Globus pallidus (tissue), 1 donor: ENCODE data around the gene ATAD1.
"Not testable (repeated sequence)": the region's sequence is repeated elsewhere in the genome, so short reads cannot be mapped to it uniquely, and the experiment has no call there.

Experiments
- DNase-seq: peaks from one replicate; pipeline ENCODE4 v3.0.0-alpha.2; 2015; ENCODE audit warnings: low spot score

Gene ATAD1

DNA sequence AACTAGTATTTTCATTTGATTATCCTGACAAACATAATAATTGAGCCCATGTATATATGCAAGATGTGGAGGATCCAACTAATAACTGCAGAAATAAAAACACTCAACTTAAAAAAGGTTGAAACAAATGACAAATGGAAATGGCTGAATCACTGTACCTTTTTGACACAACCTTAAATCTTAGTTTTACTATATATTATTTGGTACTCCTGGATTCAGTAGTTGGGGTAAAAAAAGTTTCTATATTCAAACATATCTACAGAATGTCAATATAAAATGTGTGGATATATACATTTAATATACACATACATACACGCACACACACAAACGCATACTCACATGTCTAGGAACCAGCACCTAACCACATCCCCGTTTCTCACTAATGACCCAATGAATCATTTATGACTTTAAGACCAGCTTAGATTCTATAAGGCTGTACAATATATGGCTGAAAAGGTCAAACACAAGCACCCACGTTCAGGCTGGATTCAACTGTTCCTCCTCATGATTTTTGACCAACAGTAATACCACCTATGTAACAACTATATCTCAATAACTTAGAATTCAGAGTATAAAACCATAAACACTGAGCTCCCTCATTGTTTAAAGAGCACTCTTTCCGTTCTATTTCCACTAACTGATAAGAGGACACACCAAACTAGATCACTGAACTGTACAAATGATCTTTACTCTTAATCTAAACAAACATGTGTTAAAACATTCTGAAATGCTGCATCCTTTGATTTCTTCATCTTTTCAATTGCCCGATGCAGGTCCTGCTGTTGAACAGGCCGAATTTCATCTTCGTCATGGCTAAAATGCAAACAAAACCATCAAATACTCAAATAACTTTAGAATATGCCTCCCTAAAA, 63.8 kb downstream of the ATAD1 start:
- no peak for DNase-seq

DNA sequence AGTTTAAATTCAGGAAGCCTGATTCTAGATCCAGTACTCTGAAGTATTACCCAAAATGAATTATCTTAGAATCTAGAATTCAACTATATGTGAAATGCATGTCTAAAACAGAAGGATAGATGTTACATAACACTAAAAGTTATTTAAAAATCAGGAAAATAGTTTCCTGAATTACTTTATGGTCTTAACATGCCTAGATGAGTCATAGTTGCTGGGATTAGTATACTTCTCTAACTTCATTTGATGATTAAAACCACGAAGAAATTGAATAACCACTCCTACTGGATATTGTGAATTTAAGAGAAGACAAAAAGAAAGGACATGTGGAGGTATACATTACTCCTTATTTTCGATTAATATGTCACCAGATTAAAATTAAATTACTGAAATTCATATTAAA, 65.5 kb downstream of the ATAD1 start:
- DNase-seq: no peak

DNA sequence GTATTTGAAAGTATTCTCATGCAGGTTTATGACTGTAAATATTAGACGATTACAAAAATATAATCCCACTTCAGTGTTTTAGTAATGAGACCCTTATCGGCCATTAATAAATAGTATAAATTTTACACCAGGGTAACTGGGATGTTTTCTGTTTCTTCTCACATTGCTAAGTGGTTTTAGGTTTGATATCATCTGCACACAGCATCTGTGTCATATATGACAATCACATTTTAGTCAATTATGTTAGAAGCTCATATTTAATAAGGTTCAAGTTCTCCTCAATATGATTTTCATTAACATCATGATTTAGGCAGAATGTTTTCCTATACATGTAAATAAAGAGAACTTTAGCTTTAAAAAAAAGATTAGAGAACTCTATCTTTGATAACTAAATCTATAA, 66.8 kb downstream of the ATAD1 start:
- DNase-seq: no peak

DNA sequence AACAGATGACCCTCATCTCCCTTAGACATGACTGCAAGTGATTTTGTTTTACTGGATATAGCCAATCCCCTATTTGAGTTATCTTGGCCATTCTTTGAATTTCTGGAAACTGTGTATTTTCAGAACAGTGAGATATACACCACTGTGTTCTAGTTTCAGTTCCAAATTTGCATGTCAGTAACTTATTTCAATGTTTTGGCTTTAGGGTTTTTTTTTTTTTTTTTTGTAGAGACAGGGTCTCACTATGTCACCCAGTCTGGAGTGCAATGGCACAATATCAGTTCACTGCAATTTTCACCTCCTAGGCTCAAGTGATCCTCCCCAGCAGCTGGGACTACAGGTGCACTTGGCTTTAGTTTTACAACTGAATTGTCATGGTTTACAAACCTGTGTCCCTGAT, 67.2 kb downstream of the ATAD1 start:
- DNase-seq: no peak

DNA sequence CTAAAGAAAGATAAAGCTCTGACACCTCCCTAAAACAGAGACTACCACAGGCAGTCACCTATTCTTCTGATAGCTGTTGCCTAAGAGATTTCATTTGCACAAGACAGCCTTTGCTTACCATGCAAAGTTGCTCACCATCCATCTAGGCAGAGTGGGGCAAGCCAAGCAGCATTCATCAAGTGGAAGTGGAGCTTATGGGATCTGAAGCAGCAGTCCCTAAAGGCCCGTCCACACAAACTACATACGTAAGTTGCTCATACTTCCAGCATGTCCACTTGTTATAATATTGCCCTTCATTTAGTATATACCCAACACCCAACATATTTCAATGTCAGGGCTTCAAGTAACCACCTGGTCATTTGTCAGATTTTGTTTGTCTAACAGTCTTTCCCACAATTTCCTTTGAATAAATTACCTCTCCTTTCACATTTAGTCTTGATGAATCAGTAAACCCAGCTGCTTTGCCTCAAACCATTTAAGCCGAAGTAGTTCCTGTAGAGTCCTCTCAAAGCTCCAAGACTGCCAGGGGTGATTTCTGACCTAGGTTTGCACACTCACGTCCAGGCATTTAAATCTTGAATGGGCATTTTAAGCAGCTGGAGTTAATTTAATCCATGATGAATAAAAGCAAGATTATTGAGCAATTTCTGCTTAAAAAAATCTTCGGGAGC, 67.9 kb downstream of the ATAD1 start:
- no peak for DNase-seq

DNA sequence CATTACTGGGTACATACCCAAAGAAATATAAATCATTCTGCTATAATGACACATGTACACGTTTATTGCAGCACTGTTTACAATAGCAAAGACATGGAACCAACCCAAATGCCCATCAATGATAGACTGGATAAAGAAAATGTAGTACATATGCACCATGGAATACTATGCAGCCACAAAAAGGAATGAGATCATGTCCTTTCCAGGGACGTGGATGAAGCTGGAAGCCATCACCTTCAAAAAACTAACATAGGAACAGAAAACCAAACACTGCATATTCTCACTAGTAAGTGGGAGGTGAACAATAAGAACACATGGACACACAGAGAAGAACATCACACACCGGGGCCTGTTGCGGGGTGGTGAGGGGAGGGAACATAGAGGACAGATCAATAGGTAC, 69.8 kb downstream of the ATAD1 start:
- DNase-seq: not testable (repeated sequence)

DNA sequence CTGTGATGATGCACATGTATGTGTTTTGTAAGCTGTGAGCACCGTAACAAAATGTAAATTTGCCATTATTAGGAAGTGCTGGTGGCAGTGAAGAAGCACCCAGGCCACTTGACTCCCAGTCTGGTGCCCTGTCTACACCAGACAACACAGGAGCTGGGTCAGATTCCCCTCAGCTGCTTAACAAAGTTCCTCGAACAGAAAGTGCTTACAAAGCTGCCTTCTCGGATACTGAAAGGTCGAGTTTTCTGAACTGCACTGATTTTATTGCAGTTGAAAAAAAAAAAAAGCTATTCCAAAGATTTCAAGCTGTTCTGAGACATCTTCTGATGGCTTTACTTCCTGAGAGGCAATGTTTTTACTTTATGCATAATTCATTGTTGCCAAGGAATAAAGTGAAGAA, 71.1 kb downstream of the ATAD1 start:
- DNase-seq: no peak

DNA sequence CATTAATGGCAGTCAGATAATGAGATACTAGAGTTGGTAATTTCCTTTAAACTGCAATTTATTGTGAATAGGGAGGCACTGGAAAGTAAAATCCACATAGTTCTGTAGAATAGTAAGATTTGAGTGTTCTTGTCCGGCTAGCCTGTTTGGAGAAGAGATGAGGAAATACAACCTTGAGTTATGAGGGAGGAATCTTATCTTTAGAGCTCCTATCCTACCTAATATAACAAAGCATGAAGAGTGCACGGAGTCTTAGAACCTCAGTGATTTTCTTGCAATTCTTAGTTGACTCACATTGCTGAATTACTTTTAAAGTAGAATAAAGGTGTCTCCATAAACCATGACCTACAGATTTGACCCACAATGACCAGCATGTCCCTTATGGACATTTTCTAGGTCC, 73.4 kb downstream of the ATAD1 start:
- DNase-seq: no peak

DNA sequence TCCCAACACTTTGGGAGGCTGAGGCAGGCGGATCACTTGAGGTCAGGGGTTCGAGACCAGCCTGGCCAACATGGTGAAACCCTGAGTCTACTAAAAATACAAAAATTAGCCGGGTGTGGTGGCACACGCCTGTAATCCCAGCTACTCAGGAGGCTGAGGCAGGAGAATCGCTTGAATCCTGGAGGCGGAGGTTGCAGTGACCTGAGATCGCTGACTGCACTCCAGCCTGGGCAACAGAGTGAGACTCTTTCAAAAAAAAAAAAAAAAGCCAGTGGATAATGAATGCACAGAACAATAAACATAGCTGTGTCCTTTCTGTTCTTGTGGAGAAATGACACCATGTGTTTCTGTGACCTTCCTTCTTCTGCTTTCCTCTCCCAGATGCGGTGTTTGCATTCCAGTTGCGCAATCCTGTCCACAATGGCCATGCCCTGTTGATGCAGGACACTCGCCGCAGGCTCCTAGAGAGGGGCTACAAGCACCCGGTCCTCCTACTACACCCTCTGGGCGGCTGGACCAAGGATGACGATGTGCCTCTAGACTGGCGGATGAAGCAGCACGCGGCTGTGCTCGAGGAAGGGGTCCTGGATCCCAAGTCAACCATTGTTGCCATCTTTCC, 74.9 kb downstream of the ATAD1 start:
- not testable (repeated sequence) for DNase-seq

DNA sequence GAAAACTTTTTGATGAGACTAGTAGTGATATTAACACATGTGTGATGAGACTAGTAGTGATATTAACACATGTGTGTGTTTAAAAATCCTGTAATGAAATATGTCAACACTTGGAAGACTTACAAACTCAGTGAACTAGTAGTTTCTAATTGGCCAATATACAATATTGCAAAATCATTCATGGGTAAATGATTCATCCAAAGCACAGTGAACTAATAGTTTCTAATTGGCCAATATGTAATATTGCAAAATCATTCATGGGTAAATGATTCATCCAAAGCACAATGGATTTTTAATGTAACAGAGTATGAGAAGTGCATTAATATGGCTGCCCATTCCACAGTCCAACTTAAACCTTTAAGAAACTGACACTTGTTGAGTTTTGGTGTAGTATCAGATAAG, 77.8 kb downstream of the ATAD1 start:
- no peak for DNase-seq

DNA sequence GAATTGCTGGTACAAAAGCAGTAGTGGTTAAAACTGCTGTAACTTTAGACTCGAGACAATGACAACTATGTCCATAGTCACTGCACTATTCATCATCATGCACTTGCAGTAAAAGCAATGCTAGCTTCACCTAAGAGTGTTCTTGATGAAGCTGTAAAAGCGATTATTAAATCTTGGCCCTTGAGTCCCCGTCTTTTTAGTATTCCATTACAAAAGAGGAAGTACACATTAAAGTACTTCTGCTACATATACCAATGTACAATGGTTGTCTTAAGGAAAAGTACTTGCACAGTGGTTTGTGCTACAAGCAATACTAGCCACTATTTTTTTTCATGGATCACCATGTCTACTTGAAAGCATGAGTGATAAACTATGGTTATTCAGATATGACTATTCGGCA, 78.3 kb downstream of the ATAD1 start:
- DNase-seq: no peak

DNA sequence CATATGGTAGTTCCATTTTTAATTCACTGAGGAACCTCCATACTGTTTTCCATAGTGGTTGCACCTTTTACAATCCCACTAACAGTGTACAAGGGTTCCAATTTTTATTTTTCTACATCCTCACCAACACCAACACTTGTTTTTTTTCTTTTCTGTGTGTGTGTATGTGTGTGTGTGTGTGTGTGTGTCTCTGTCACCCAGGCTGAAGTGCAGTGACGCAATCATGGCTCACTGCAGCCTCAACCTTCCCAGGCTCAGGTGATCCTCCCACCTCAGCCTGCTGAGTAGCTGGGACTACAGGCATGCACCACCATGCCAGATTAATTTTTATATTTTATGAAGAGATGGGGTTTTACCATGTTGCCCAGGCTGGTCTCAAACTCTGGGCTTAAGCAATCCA, 79.8 kb downstream of the ATAD1 start:
- not testable (repeated sequence) for DNase-seq

DNA sequence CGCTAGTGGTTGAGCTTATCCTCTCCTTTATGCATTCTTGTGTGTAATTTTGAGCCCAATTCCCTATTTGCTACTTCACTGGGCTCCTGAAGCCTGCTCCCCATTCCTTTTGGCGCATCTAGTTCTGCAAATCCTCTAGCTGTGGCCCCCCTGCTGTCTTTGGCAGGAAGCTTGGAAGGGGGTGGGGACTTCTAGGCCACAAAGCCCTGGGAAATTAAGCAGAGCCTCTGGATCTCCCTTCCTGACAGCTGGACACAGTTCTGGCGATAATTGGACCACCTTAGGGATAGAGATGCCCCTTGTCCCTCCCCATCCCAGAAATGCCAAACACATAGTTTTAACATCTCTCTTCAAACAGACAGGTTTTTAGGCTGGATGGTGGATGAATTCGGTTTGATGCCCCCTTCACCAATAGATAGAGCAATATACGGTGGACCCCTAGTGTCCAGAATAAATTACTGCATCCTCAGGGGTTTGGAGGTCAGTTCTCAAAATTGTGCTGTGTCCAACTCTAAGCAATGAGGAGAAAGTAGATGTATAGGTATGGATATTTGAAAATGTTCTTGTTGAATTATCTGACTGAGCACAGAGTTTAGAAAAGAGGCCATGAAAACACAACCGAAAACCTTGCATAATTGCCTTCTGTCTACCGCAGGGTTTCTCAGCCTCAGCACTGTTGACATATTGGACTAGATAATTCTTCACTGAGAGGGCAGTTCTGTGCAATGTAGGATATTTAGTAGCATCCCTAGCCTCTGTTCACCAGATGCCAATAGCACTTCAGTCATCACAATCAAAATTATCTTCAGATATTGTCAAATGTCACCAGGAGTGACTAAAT, 82.8 kb downstream of the ATAD1 start:
- DNase-seq: peak; percentile 27

DNA sequence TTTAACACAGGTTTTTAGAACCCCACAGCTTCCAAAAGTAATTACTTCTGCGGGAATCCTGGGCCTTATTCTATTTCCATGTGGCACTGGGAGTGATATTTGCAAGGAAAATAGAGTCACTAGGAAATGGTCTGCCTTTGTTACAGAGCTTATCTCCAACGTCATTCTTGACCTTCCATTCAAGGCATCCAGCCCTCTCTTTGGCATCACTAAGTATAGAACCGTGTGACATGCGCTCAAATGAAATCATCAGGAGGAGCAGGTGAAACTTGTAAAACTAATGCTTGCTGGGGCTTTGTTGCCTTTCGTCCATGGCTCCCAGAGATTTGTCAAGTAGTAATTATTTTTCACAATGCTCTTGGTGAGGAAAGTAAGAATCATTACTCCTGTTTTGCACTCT, 84.9 kb downstream of the ATAD1 start:
- DNase-seq: no peak

DNA sequence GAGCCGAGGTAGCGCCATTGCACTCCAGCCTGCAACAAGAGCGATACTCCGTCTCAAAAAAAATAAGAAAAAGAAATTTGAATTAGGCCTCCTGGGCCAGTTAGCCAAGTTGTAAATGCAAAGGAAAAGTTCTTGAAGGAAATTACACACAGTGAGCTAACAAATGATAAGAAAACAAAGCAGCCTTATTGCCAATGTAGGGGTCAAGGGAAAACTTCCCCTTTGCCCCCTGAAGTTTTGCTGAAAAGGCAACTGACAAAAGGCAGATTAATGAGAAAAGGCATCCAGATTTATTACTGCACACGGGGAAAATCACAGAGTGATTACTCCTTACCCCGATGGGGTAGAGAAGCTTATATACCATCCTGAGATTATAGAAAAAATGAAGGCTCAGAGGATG, 88.1 kb downstream of the ATAD1 start:
- no peak for DNase-seq

DNA sequence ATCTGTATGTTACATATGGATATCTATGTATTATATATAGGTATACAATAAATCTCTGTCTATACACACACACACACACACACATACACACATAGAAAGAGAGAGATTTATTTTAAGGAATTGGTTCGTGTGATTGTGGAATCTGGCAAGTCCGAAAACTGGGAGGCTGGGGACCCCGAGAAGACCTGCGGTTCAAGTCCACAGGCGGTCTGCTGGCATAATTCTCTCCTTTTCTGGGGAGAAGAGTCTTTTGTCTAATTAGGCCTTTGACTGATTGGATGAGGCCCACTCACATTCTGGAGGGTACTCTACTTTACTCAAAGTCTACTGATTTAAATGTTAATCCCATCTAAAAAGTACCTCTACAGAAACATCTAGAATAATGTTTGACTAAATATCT, 93.2 kb downstream of the ATAD1 start:
- DNase-seq: no peak

DNA sequence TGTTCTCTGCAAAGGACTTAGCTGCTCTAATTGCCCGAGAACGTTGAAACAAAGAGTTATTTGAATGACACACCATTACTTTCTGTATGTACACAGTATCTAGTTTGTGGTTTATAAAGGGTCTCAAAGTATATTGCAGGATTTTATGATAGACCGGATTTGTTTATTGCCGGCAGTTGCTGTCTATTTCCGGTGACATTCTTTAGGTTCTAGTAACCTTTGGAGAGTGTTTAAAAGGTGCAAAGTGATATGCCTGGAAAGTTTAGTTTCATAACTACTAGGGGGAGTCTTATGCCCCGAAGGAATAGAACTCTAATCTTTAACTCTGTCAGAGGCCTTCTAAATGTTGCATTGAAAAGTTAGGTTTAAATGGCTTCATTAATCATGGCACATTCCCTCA, 94.5 kb downstream of the ATAD1 start:
- no peak for DNase-seq

DNA sequence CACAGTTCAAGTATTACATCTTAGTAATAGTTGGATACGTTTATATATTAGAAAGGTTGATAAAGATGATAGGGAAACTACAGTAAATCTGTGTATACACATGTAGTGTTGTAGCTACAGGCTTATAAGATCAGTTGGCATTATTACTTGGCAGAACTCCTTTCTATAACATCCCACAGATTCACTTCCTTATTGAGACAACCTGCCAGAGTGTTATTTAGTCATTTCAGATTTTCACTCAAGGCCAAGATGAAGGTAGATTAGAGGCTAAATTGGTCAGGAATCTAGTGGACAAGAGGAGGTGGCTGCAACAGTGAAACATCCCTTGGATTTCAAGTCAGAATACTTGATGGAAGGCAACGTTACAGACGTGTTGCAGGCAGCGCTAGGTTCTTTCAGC, 95.3 kb downstream of the ATAD1 start:
- no peak for DNase-seq

DNA sequence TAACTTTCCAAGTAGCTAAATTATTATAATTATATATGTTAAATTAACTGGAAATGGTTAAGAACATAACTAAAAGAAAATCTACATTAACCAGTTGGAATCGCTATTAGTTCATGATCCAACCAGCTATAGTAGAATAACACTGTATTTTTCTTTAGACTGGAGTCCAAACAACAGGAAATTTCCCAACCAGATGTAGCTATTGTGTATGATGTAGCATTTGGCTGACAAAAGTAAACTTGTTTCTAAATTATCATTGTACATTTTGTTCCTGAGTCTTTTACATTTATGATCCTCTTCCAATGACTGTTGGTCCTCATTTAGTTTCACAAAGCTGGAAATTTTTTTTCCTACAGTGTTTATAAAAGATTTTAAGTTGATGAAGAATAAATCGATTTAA, 96.2 kb downstream of the ATAD1 start:
- no peak for DNase-seq

DNA sequence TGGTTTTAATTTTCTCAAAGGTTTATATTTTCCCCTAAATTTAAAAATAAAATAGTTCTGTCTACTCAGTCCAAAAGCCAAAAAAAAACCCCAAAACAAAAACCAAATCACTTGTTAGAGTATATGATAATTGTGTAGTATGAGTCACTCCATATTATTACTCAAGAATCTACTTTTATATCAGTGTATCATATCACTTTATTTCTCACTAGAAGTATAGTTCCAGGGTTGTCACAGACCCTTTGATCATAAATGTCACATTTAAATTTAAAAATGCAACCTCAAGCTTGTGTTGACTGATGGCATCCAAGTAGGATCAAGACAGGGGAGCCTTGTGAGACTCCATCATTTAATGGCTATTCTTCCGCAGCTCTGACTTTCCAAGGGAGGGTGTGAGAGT, 97.4 kb downstream of the ATAD1 start:
- no peak for DNase-seq

DNA sequence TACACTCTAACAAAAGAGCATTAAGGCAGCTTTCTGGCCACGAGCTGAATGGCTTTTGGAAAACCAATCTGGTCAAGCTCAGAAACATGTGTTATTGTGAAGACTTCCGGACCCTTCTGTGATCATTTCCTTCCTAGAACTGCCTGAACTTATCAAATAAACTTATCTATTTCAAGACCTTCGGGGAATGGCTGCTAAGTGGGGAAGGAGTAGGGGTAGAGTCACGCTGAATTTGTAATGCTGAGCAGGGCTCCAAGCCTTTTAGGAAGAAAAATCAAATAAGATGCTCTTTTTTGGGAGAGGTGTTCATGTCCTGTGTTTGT, 101.7 kb downstream of the ATAD1 start:
- no peak for DNase-seq

DNA sequence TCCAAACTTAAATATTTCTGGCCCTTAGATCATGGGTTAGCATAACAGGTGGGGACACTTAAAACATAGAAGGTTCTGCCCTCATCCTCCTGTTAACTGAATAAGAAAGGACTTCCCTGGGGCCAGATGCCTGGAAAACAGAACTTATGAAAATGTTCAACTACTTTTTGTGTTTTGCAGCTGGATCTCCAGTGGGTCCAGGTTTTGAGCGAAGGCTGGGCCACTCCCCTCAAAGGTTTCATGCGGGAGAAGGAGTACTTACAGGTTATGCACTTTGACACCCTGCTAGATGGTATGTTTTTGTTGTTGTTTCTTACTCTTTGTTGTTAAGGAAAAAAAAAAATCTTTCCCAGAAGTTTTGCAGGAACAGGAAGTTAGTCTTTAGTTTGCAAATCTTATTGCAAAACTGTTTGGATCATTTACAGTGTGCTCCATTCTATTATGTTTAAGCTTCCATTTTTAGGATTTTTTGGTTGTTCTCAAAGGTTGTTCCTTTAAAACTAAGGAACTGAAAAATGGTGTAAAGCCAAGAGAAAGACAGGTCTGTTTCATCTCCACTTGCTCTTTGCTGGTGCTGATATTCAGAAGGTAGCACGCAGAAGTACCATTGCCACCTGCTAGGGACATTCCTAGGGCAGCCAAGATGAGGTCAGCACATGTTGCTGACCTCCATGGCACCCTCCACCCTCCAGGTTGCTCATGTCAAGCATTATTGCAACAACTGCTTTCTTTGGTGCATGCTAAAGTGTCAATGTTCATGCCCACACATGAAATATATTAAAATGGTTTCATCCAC, 102.3 kb downstream of the ATAD1 start:
- DNase-seq: no peak
